ENCODE results near the gene DMD.

Gene DMD

DNA sequence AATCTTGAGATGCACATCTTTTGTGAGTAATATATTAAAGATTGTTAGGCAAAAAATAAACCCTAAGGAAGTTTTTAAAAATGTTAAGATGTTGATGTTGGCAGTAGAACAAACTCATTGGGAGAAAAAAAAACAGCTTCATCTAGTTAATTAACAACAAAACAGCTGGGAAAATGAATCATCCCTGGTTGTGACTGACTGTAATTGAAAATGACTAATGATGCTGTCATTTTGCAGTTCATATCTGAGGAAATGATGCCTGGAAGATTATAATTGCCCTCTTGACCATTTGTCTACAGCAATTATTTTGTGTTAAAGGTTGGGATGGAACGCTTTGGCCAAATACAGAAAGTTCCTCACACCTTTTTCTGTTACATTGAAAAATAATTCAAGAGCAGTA, 1379.1 kb downstream of the DMD start:
- FAIRE-seq (no peak), DNase-seq (ENCODE audit: insufficient read length, low spot score) (no peak)

DNA sequence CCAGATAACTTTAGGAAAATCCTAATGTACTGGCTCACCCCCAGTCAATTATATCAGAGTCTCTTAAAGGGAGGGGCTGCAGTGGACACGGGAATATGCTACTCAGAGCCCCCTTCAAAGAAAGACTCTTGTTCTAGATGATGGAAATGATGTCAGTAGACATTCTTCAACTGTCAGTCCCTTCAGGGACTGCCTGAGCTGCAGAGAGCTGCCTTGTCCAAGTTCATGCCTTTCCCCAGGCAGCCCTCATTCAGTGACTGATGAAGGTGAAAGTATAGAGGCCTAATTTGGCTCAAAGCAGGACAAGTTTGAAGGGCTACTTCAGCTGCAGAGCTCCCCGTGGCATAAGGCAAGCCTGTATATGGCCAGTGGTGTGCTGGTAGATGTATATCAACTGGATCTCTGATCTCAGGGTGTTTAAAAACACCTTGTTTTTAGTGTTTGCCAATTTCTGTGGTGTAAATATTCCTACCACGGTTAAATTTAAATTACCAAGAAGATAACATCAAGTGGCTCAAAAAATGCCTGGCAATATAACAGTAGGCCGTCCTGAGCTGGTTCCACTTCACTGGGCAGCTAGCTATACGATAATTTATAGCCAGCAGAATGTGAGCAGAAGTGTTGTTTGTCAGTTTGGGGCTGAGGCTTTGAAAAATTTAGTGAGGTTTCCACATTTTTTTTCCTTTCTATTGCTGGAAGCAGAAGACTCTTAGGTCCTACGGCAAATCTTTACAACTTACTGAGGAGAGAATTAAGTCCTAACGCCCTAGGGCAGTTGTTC, 1390.7 kb downstream of the DMD start:
- no peak for DNase-seq (ENCODE audit: insufficient read length, low spot score)
- no peak for FAIRE-seq
- TF ChIP-seq, protein P1, sequence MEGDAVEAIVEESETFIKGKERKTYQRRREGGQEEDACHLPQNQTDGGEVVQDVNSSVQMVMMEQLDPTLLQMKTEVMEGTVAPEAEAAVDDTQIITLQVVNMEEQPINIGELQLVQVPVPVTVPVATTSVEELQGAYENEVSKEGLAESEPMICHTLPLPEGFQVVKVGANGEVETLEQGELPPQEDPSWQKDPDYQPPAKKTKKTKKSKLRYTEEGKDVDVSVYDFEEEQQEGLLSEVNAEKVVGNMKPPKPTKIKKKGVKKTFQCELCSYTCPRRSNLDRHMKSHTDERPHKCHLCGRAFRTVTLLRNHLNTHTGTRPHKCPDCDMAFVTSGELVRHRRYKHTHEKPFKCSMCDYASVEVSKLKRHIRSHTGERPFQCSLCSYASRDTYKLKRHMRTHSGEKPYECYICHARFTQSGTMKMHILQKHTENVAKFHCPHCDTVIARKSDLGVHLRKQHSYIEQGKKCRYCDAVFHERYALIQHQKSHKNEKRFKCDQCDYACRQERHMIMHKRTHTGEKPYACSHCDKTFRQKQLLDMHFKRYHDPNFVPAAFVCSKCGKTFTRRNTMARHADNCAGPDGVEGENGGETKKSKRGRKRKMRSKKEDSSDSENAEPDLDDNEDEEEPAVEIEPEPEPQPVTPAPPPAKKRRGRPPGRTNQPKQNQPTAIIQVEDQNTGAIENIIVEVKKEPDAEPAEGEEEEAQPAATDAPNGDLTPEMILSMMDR (IDR thresholded peaks at IDR 0.05; ENCODE audit: insufficient read depth, missing control alignments): no peak

More for the DNA sequence above, 1379.1 kb downstream of the DMD start:
- TF ChIP-seq, protein P1 (IDR thresholded peaks at IDR 0.05; ENCODE audit: insufficient read depth, missing control alignments): no peak

DNA sequence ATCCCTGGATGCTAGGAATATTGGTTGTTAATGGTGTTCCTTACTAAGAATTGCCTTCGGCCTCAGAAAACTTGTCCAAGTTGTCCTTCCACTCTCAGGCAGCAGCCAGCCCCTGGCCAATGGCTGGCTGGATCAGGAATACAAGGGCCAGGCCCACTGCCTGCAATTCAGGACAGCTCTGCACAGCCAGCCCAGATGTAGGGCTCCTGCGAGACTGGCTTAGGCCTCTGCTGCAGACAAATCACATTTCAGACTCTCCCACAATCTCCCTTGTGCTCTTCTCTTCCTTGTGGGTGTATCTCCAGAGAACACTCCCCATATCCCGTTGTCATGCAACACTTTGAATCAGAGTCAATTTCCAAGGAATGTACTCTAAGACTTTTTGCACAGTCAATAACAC, 1391.9 kb downstream of the DMD start:
- no peak for DNase-seq (ENCODE audit: insufficient read length, low spot score)
- TF ChIP-seq, protein P1 (IDR thresholded peaks at IDR 0.05; ENCODE audit: insufficient read depth, missing control alignments): no peak
- FAIRE-seq: no peak

DNA sequence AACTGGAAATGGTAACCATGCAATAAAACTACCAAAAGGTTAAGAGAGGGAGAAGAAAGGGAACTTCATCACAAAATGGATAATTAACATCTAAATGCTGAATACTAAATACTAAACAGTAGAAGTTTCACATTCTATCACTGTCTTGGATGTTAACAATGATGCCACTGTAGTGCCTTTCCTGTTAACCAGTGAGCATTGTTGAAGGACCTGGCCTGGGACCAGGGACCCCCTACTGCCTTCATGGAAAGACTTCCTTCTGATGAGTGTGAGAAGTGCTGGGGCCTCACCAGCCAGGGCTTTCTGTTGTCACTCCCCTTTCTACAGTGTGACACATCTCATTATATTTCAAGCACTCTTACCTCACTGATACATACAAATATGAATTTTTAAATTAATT, 1400.2 kb downstream of the DMD start:
- no peak for DNase-seq (ENCODE audit: insufficient read length, low spot score)
- TF ChIP-seq, protein P1 (IDR thresholded peaks at IDR 0.05; ENCODE audit: insufficient read depth, missing control alignments): no peak
- FAIRE-seq: no peak

DNA sequence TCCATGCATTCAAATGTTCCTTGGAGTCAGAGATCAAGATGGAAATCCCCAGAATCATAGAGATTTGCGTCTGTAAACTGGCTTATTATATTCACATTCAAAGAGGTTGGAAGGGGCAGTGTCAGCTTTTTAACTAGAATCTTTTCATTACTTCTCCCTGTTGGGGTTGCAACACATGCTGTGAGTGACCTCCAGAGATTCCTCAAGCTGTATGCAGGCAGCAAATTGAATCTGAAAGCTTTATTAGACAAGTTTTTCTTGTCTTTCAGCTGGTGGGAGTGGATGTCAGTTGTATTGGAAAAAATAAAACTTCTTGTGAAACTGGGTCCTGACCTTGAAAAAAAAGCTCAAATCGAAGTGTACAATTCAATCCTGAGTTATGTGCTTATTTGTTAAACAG, 1403.0 kb downstream of the DMD start:
- TF ChIP-seq, protein P1 (IDR thresholded peaks at IDR 0.05; ENCODE audit: insufficient read depth, missing control alignments): no peak
- DNase-seq (ENCODE audit: insufficient read length, low spot score) (no peak), FAIRE-seq (no peak)

DNA sequence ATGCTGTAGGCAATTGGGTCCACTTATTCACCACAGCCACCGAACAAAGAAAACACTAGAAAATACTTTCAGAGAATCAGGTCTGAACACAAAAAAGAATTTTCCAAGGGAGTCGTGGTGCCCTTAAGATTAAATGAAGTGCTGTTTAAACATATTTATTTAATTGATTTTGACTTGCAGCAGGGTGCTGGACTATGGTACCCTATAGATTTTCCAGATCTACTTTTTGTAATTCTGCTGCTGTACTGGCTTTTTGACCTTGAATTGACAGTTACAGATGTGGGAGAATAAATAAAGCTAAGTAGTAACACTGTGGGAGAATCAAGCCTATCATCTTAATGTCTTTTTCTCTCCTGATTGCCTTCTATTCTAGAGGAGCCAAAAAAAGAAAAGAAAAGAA, 1404.2 kb downstream of the DMD start:
- FAIRE-seq (no peak), DNase-seq (ENCODE audit: insufficient read length, low spot score) (no peak)
- TF ChIP-seq, protein P1 (IDR thresholded peaks at IDR 0.05; ENCODE audit: insufficient read depth, missing control alignments): no peak

DNA sequence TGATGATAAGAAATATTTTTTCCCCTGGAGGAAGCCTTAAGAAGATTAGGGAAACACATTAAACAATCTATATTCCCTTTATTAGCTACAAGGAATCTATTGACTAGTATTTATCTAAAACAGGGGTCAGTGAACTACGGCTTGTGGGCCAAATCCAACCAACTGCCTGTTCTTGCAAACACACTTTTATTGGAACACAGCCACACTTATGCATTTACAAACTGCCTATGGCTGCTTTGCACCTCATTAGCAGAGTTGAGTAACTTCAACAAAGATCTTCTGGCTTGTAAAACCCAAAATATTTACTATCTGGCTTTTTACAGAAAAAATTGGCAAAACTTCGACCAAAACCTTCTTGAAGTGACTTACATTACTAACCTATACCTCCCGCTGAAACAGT, 1405.6 kb downstream of the DMD start:
- DNase-seq (ENCODE audit: insufficient read length, low spot score): no peak
- TF ChIP-seq, protein P1 (IDR thresholded peaks at IDR 0.05; ENCODE audit: insufficient read depth, missing control alignments): no peak
- FAIRE-seq: no peak

Measured in D721Med (cell line).